Loucy (cell line): ENCODE results near the gene OR5K4.

Source experiments
- CTCF ChIP-seq: fragments of 200-600 bp; sonication (generic); conservative IDR thresholded peaks from 2 replicates; pipeline ENCODE4 v1.5.1; 2014; ENCODE audit warnings: mild to moderate bottlenecking, antibody characterized with exemption, low read length
- EZH2phosphoT487 ChIP-seq: fragments of 200-600 bp; IDR thresholded peaks from 2 replicates; pipeline ENCODE4 v1.6.1; 2018; ENCODE audit warnings: antibody characterized with exemption, mild to moderate bottlenecking, moderate library complexity, borderline replicate concordance

- no peak for TF ChIP-seq CTCF
- TF ChIP-seq EZH2phosphoT487, result no peak
These were observed 6.5 kb downstream of the OR5K4 start for GRCh38 chr3:98359993-98360675.
